Naive B cell (primary cell): ENCODE results near the gene HSPB8. TPM values are rescaled to one million over a fixed set of nuclear protein-coding genes. Genes with fewer than 3 reads are reported as not detected.
"Not testable (repeated sequence)": the region's sequence is repeated elsewhere in the genome, so short reads cannot be mapped to it uniquely, and the experiment has no call there.

Experiments
- ATAC-seq, 2 donors: fragments of 150-1000 bp; cut with Tn5 transposase; 2 replicates each; pipeline ENCODE4 v1.10.0; 2021; ENCODE audit warnings: low read depth in 2 of 2, mild to moderate bottlenecking in 2 of 2, moderate library complexity in 2 of 2
- DNase-seq: peaks from one replicate; pipeline ENCODE4 v3.0.0; 2022
- H3K27ac Mint-ChIP-seq, 6 donors: one replicate each; pipeline ENCODE4 v1.8.0; 2020 to 2022; ENCODE audit warnings: mild to moderate bottlenecking in 6 of 6, mixed read lengths in 6 of 6, moderate library complexity in 5 of 6, inconsistent platforms in 2 of 6
- H3K27me3 Mint-ChIP-seq, 3 donors: one replicate each; pipeline ENCODE4 v1.8.0; 2021 to 2022; ENCODE audit warnings: mixed read lengths in 3 of 3, mild to moderate bottlenecking in 1 of 3
- H3K36me3 Mint-ChIP-seq, 2 donors: one replicate each; pipeline ENCODE4 v1.8.0; 2020 to 2022; ENCODE audit warnings: mixed read lengths in 2 of 2, inconsistent platforms in 1 of 2, mild to moderate bottlenecking in 1 of 2
- H3K4me1 Mint-ChIP-seq, 3 donors: one replicate each; pipeline ENCODE4 v1.8.0; 2020 to 2022; ENCODE audit warnings: mixed read lengths in 3 of 3, inconsistent platforms in 1 of 3, mild to moderate bottlenecking in 1 of 3, moderate library complexity in 1 of 3
- H3K4me3 Mint-ChIP-seq, 8 donors: one replicate each; pipeline ENCODE4 v1.8.0; 2020 to 2022; ENCODE audit warnings: mild to moderate bottlenecking in 8 of 8, mixed read lengths in 8 of 8, moderate library complexity in 8 of 8, inconsistent platforms in 2 of 8
- H3K9me3 Mint-ChIP-seq, 7 donors: one replicate each; pipeline ENCODE4 v1.8.0; 2020 to 2022; ENCODE audit warnings: mixed read lengths in 7 of 7, mild to moderate bottlenecking in 5 of 7, inconsistent platforms in 2 of 7, moderate library complexity in 1 of 7
- polyA plus RNA-seq, 6 donors: library from polyadenylated mRNA; unstranded; fragments of 300-500 nt; fragmentation: Illumina TruSeq; gene quantifications; one replicate each; pipeline ENCODE4 v1.2.3, GENCODE V29; 2021; ENCODE audit warnings: low read depth in 6 of 6

HSPB8 gene
- polyA plus RNA-seq, 6 donors from 2014 or later, result not detected

DNA sequence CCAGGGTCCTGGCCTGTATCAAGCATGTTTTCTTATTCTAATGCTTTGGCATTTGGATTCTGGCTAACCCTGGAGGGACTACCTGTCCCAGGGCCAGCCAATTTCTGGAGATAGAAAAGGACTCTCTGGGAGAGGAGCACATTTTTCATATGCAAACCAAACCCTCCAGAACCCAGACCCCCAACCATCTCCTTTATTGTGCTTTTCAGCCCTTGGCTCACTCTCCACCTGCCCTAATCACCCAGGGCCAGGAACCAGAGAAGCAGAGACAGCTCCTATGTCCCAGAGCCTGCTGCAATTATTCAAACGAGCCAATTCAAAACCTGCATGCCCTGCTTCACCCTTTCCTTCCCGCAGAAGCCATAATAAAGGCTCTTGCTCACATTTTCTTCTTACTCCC lies 23.8 kb downstream of the HSPB8 start:
- no peak for ATAC-seq
- peaks cover 0 to 4% (median 0%) of the 10 kb centered on the region in 3 donors for H3K27me3 Mint-ChIP-seq

GRCh38 chr12:119204131-119204530 lies 25.4 kb downstream of the HSPB8 start:
- no peak overlapping the region for H3K4me3 Mint-ChIP-seq
- H3K9me3 Mint-ChIP-seq, result peaks cover 0 to 5% (median 0%) of the 10 kb centered on the region in 7 donors
- ATAC-seq (no peak), DNase-seq (no peak)
- H3K4me1 Mint-ChIP-seq, result no peaks in the 10 kb centered on the region
- no peaks in the 10 kb centered on the region for H3K36me3 Mint-ChIP-seq
- H3K27me3 Mint-ChIP-seq, result peaks cover 0 to 9% (median 4%) of the 10 kb centered on the region in 3 donors
- H3K27ac Mint-ChIP-seq, result no peak overlapping the region

More for the DNA sequence above, 23.8 kb downstream of the HSPB8 start:
- Mint-ChIP-seq H3K27ac (no peak overlapping the region), H3K4me1 (no peaks in the 10 kb centered on the region), H3K9me3 (no peaks in the 10 kb centered on the region), H3K4me3 (no peak overlapping the region), H3K36me3 (no peaks in the 10 kb centered on the region)
- no peak for DNase-seq

DNA sequence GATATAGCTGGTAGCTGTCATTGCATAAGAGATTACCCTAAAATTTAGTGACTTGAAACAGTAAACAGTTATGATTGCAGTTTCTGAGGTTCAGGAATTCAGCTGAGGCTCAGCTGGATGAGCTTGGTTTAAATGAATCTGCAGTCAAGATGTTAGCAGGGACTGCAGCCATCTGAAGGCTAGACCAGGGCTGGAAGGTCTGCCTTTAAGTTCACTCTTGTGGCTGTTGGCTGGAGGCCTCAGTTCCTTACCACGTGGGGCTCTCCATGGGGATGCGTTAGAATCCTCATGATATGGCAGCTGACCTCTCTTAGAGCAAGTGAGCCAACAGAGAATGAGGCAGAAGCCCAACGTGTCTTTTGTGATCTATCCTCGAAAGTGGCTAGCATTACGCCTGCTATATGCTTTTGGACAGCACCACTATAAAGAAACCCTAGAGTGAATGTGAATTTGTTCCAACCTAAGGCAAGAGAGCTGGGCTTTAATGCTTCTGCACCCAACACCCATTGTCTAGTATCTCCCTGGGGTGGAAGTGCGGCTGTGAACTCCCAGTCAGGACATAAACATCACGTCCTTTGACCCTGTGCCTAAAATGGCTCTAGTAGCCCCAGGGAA lies 26.0 kb downstream of the HSPB8 start:
- ATAC-seq (no peak), DNase-seq (no peak)
- Mint-ChIP-seq H3K27ac (no peak overlapping the region), H3K36me3 (no peaks in the 10 kb centered on the region), H3K9me3 (peaks cover 0 to 9% (median 0%) of the 10 kb centered on the region in 7 donors), H3K4me3 (no peak overlapping the region), H3K4me1 (no peaks in the 10 kb centered on the region), H3K27me3 (peaks cover 0 to 9% (median 4%) of the 10 kb centered on the region in 3 donors)

- peaks cover 0 to 12% (median 2%) of the 10 kb centered on the region in 7 donors for H3K9me3 Mint-ChIP-seq
- H3K4me3 Mint-ChIP-seq, result no peak overlapping the region
- no peak for ATAC-seq
- H3K36me3 Mint-ChIP-seq, result no peaks in the 10 kb centered on the region
- no peak for DNase-seq
- H3K27me3 Mint-ChIP-seq, result peaks cover 0 to 9% (median 4%) of the 10 kb centered on the region in 3 donors
- no peaks in the 10 kb centered on the region for H3K4me1 Mint-ChIP-seq
- no peak overlapping the region for H3K27ac Mint-ChIP-seq
These were observed 27.8 kb downstream of the HSPB8 start for GRCh38 chr12:119206348-119207062.

- H3K27me3 Mint-ChIP-seq, result peaks cover 0 to 9% (median 4%) of the 10 kb centered on the region in 3 donors
- H3K36me3 Mint-ChIP-seq, result no peaks in the 10 kb centered on the region
- ATAC-seq, result no peak
- H3K27ac Mint-ChIP-seq, result no peak overlapping the region
- DNase-seq, result no peak
- peaks cover 0 to 12% (median 2%) of the 10 kb centered on the region in 7 donors for H3K9me3 Mint-ChIP-seq
- H3K4me3 Mint-ChIP-seq, result no peak overlapping the region
- H3K4me1 Mint-ChIP-seq, result no peaks in the 10 kb centered on the region
These were observed 28.4 kb downstream of the HSPB8 start for GRCh38 chr12:119207063-119207560.

DNA sequence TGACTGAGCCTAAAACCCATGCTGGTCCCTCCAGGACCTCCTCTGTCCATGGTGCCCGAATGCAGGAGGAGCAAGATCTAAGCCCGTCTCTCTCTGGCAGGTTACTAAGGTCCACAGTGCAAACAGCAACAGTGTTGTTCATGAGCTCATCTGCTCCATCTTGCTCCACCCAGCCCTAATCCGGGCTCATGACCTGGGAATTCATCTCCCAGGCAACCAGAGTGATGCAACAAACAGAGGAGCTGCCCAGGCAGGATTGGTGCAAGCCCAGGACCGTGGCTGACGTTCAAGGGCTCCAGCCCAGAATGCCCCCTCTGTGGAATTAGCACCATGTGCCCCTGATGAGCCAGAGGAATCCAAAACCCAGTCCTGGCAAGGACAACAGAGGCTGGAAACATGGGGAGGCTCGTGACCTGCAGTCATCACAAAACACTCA lies 29.9 kb downstream of the HSPB8 start:
- no peak overlapping the region for H3K4me3 Mint-ChIP-seq
- no peak overlapping the region for H3K27ac Mint-ChIP-seq
- H3K36me3 Mint-ChIP-seq, result no peaks in the 10 kb centered on the region
- H3K27me3 Mint-ChIP-seq, result peaks cover 0 to 9% (median under 1%) of the 10 kb centered on the region in 3 donors
- no peaks in the 10 kb centered on the region for H3K4me1 Mint-ChIP-seq
- DNase-seq, result no peak
- no peak for ATAC-seq
- H3K9me3 Mint-ChIP-seq, result peaks cover 0 to 12% (median 2%) of the 10 kb centered on the region in 7 donors

GRCh38 chr12:119211884-119212283 lies 33.2 kb downstream of the HSPB8 start:
- Mint-ChIP-seq H3K4me3 (no peak overlapping the region), H3K4me1 (no peaks in the 10 kb centered on the region), H3K9me3 (peaks cover 0 to 12% (median 3%) of the 10 kb centered on the region in 7 donors), H3K36me3 (no peaks in the 10 kb centered on the region), H3K27ac (no peak overlapping the region), H3K27me3 (peaks cover 0 to 9% (median 0%) of the 10 kb centered on the region in 3 donors)
- ATAC-seq (no peak), DNase-seq (no peak)

GRCh38 chr12:119216084-119216483 lies 37.4 kb downstream of the HSPB8 start:
- Mint-ChIP-seq H3K27me3 (no peaks in the 10 kb centered on the region), H3K27ac (no peak overlapping the region), H3K9me3 (peaks cover 0 to 9% (median 0%) of the 10 kb centered on the region in 7 donors), H3K36me3 (no peaks in the 10 kb centered on the region), H3K4me1 (no peaks in the 10 kb centered on the region), H3K4me3 (no peak overlapping the region)
- ATAC-seq, result no peak
- no peak for DNase-seq

DNA sequence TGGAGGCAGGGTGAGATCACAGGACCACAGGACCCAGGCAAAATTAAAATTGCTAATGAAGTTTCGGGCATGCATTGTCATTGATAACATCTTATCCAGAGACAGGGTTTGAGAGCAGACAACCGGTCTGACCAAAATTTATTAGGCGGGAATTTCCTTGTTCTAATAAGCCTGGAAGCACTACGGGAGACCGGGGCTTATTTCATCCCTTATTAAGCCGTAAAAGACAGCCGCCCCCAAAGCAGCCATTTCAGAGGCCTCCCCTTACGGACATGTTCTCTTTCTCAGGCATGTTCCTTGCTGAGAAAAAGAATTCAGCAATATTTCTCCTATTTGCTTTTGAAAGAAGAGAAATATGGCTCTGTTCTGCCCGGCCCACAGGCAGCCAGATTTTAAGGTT lies 40.1 kb downstream of the HSPB8 start:
- H3K4me1 Mint-ChIP-seq, H3K27me3 Mint-ChIP-seq, H3K36me3 Mint-ChIP-seq: not testable (repeated sequence)

GRCh38 chr12:119222222-119222951 lies 43.7 kb downstream of the HSPB8 start:
- no peak for ATAC-seq
- no peak for DNase-seq
- no peaks in the 10 kb centered on the region for H3K4me1 Mint-ChIP-seq
- peaks cover 0 to 18% (median 2%) of the 10 kb centered on the region in 7 donors for H3K9me3 Mint-ChIP-seq
- H3K4me3 Mint-ChIP-seq, result peak overlapping the region in 1 of 8 donors; percentile 1
- H3K27ac Mint-ChIP-seq, result no peak overlapping the region
- H3K27me3 Mint-ChIP-seq, result peaks cover 3 to 9% (median 7%) of the 10 kb centered on the region in 3 donors
- H3K36me3 Mint-ChIP-seq, result no peaks in the 10 kb centered on the region

More for the DNA sequence above, 40.1 kb downstream of the HSPB8 start:
- H3K9me3 Mint-ChIP-seq, result peaks cover 0 to 13% (median 3%) of the 10 kb centered on the region in 7 donors
- not testable (repeated sequence) for H3K27ac Mint-ChIP-seq, DNase-seq, H3K4me3 Mint-ChIP-seq, ATAC-seq

GRCh38 chr12:119225454-119225853 lies 46.7 kb downstream of the HSPB8 start:
- no peak overlapping the region for H3K4me3 Mint-ChIP-seq
- no peaks in the 10 kb centered on the region for H3K36me3 Mint-ChIP-seq
- no peak overlapping the region for H3K27ac Mint-ChIP-seq
- DNase-seq, result no peak
- H3K9me3 Mint-ChIP-seq, result peaks cover 2 to 23% (median 5%) of the 10 kb centered on the region in 7 donors
- no peak for ATAC-seq
- H3K27me3 Mint-ChIP-seq, result peaks cover 4 to 9% (median 7%) of the 10 kb centered on the region in 3 donors
- no peaks in the 10 kb centered on the region for H3K4me1 Mint-ChIP-seq

DNA sequence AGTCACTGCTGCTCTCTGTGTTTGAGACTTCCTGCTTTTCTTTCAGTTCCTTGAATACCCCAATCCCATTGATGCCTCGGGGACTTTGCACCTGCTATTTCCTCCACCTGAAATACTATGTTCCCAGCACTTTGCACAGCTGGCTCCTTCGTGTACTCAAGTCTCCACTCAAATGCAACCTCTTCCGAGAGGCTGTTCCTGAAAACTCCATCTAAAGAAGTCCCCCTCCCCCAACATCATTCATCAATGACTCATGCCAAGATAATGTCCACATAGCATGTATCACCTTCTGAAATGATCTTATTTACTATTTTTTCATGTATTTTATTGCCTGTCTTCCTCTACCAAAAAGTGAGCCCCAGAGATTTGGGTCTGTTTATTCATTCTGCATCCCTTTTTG lies 48.6 kb downstream of the HSPB8 start:
- ATAC-seq (no peak), DNase-seq (no peak)
- Mint-ChIP-seq H3K36me3 (no peaks in the 10 kb centered on the region), H3K4me3 (no peak overlapping the region), H3K27me3 (peaks cover 4 to 18% (median 16%) of the 10 kb centered on the region in 3 donors), H3K27ac (peak overlapping the region in 1 of 6 donors; percentile 40), H3K9me3 (peaks cover 2 to 18% (median 4%) of the 10 kb centered on the region in 7 donors), H3K4me1 (no peaks in the 10 kb centered on the region)

- no peak for ATAC-seq
- Mint-ChIP-seq H3K27ac (no peak overlapping the region), H3K27me3 (peaks cover 8 to 30% (median 23%) of the 10 kb centered on the region in 3 donors), H3K4me1 (no peaks in the 10 kb centered on the region), H3K9me3 (peaks cover 0 to 18% (median 4%) of the 10 kb centered on the region in 7 donors), H3K36me3 (no peaks in the 10 kb centered on the region), H3K4me3 (no peak overlapping the region)
- no peak for DNase-seq
These were observed 50.5 kb downstream of the HSPB8 start for GRCh38 chr12:119229205-119229604.
